Activated CD4-positive, alpha-beta T cell treated with anti-CD3 and anti-CD28 coated beads, Interleukin-2, amount 10 ng/mL, durations not matched to agents 7 days and 5 days (primary cell): ENCODE data around the gene MORN4. TPM values are rescaled to one million over a fixed set of nuclear protein-coding genes. Genes with fewer than 3 reads are reported as not detected.
"Not testable (repeated sequence)": the region's sequence is repeated elsewhere in the genome, so short reads cannot be mapped to it uniquely, and the experiment has no call there.

Source experiments
- CTCF ChIA-PET: fragments of 350-600 bp; sonication (Branson Sonifier 250); formaldehyde crosslinking; loops from one replicate; lab custom pipeline; 2021; ENCODE audit warnings: antibody characterized with exemption; lab: Charles Lee
- POLR2A ChIA-PET: fragments of 350-600 bp; sonication (Branson Sonifier 250); formaldehyde crosslinking; loops from one replicate; lab custom pipeline; 2021; ENCODE audit warnings: antibody characterized with exemption; lab: Charles Lee
- DNase-seq: peaks from one replicate; pipeline ENCODE4 v3.0.0-alpha.2; 2020
- H3K27ac Mint-ChIP-seq: one replicate; pipeline ENCODE4 v1.8.0; 2021; ENCODE audit warnings: mild to moderate bottlenecking, moderate library complexity, mixed read lengths
- H3K27me3 Mint-ChIP-seq: one replicate; pipeline ENCODE4 v1.8.0; 2021; ENCODE audit warnings: mixed read lengths
- H3K36me3 Mint-ChIP-seq: one replicate; pipeline ENCODE4 v1.8.0; 2021; ENCODE audit warnings: low read depth, mixed read lengths
- H3K4me1 Mint-ChIP-seq: one replicate; pipeline ENCODE4 v1.8.0; 2021; ENCODE audit warnings: mixed read lengths
- H3K4me3 Mint-ChIP-seq: one replicate; pipeline ENCODE4 v1.8.0; 2021; ENCODE audit warnings: mild to moderate bottlenecking, moderate library complexity, mixed read lengths
- H3K9me3 Mint-ChIP-seq: one replicate; pipeline ENCODE4 v1.8.0; 2021; ENCODE audit warnings: mixed read lengths
- total RNA-seq, 2 experiments: library from RNA; stranded (reverse); gene quantifications; one replicate each; pipeline ENCODE4 v1.2.3, GENCODE V29; 2021

MORN4 gene
- total RNA-seq, 2 experiments from 2014 or later = 1.2 to 1.3 TPM

DNA sequence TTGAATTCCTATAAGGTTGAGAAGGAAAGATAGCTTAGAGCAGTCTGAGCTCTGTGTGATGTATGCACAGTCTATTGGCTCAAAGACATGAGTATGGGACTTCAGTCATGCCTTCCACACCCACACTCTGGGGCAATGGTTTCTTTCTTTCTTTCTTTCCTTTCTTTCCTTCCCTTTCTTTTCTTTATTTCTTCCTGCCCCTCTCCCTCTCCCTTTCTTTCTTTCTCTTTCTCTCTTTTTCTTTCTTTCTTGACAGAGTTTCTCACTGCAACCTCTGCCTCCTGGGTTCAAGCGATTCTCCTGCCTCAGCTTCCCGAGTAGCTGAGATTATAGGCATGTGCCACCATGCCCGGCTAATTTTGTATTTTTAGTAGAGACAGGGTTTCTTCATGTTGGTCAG, 5.8 kb upstream of the MORN4 start:
- H3K36me3 Mint-ChIP-seq, H3K27me3 Mint-ChIP-seq, H3K9me3 Mint-ChIP-seq, H3K27ac Mint-ChIP-seq, DNase-seq, H3K4me3 Mint-ChIP-seq, POLR2A ChIA-PET: not testable (repeated sequence)
- CTCF ChIA-PET = interaction anchor here (1.1 kb wide), 1 partner anchor 179 kb away, joined by 3 read pairs; no protein-coding TSS in a partner anchor
- H3K4me1 Mint-ChIP-seq = peaks cover 24% of the 10 kb centered on the region

DNA sequence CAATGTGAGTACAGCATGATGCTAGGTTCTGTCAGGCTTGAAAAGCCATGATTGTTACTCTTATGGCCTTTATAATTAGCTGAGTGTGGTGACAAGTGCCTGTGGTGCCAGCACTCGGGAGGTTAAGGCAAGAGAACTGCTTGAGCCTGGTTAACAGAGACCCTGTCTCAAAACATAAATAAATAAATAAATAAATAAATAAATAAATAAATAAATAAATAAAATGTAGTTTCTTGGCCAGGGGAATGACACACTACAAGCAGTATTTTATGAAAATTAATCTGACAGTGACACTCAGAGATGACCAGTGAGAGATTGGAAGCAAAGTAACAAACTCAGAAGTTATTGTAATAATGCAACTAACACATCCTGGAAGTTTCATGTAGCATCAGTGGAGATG, 2.3 kb upstream of the MORN4 start:
- Mint-ChIP-seq H3K9me3 (no peaks in the 10 kb centered on the region), H3K36me3 (peaks cover 2% of the 10 kb centered on the region), H3K27me3 (no peaks in the 10 kb centered on the region), H3K4me1 (peaks cover 22% of the 10 kb centered on the region), H3K27ac (no peak overlapping the region), H3K4me3 (no peak overlapping the region)
- ChIA-PET CTCF (no interaction called here), POLR2A (no interaction called here)
- DNase-seq = no peak

DNA sequence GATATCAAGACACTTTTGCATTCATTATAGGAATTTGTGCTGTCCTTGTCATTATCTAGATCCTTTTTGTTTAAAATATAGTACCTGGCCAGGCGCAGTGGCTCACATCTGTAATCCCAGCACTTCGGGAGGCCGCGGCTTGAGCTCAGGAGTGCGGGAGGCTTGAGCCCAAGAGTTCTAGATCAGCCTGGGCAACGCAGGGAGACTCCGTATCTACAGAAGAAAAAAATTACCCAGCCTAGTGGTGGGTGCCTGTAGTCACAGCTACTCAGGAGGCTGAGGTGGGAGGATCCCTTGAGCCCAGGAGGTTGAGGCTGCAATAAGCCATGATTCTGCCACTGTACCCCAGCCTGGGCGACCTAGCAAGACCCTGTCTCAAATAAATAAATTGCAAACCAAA, 621 bp upstream of the MORN4 start:
- Mint-ChIP-seq H3K27me3 (no peaks in the 10 kb centered on the region), H3K36me3 (peaks cover 2% of the 10 kb centered on the region), H3K9me3 (no peaks in the 10 kb centered on the region), H3K4me3 (peak overlapping the region; percentile 93), H3K4me1 (peaks cover 18% of the 10 kb centered on the region), H3K27ac (peak overlapping the region; percentile 87)
- ChIA-PET POLR2A (no interaction called here), CTCF (no interaction called here)
- DNase-seq = no peak

DNA sequence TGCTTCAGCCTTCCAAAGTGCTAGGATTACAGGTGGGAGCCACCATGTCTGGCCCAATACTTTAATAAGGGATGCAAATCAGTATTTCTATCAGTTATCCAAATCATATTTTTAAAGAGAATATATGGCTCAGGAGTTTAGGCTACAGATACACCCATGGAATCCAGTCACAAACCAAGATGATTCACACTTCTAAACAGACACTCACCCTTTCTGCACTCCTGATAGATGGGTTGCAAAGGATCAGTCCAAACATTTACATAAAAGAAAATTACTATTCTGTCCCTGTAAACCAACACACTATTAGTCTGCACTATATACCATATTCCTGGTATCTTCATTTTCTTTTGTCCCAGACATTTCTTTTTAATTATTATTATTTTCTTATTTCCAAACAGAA, 2.2 kb downstream of the MORN4 start:
- Mint-ChIP-seq H3K27ac (no peak overlapping the region), H3K9me3 (no peaks in the 10 kb centered on the region), H3K36me3 (peaks cover 2% of the 10 kb centered on the region), H3K4me3 (no peak overlapping the region), H3K4me1 (peaks cover 18% of the 10 kb centered on the region), H3K27me3 (no peaks in the 10 kb centered on the region)
- CTCF ChIA-PET = no interaction called here
- no peak for DNase-seq
- POLR2A ChIA-PET = no interaction called here

DNA sequence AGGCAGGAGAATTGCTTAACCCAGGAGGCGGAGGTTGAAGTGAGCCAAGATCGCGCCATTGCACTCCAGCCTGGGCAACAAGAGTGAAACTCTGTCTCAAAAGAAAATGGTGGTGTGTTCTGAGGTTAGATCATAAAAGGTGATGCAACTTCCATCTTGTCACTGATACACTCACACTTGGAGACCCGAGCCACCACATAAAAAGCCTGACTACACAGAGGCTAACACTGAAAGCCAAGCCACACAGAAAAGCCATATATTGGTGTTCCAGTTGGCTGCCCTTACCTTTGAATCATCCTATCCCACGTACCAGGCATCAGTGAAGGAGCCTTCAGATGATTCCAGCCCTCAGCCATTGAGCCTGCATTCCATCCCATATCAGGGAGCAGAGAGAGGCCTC, 4.0 kb downstream of the MORN4 start:
- H3K27me3 Mint-ChIP-seq = no peaks in the 10 kb centered on the region
- POLR2A ChIA-PET = no interaction called here
- no peak overlapping the region for H3K4me3 Mint-ChIP-seq
- no peaks in the 10 kb centered on the region for H3K9me3 Mint-ChIP-seq
- no peak for DNase-seq
- CTCF ChIA-PET = no interaction called here
- peaks cover 18% of the 10 kb centered on the region for H3K4me1 Mint-ChIP-seq
- H3K27ac Mint-ChIP-seq = no peak overlapping the region
- peaks cover 2% of the 10 kb centered on the region for H3K36me3 Mint-ChIP-seq

DNA sequence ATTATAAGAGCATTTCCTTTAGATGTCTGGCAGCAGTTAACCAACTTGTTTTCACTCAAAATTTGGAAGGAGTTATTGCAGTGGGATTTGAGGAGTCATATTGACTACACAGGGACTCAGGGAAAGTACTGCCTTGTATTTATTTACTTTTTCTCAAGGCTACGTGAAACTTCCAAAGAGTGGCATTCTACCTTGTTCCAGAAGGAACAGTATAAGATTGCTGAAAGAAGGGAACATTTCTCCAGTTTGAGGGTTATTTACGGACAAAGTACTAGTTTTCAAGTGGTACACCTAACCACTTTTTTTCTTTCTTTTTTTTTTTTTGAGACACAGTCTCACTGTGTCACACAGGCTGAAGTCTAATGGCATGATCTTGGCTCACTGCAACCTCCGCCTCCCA, 5.1 kb downstream of the MORN4 start:
- ChIA-PET CTCF (no interaction called here), POLR2A (no interaction called here)
- Mint-ChIP-seq H3K27me3 (no peaks in the 10 kb centered on the region), H3K4me1 (peaks cover 11% of the 10 kb centered on the region), H3K27ac (no peak overlapping the region), H3K36me3 (peaks cover under 1% of the 10 kb centered on the region), H3K4me3 (no peak overlapping the region), H3K9me3 (no peaks in the 10 kb centered on the region)
- DNase-seq = no peak

DNA sequence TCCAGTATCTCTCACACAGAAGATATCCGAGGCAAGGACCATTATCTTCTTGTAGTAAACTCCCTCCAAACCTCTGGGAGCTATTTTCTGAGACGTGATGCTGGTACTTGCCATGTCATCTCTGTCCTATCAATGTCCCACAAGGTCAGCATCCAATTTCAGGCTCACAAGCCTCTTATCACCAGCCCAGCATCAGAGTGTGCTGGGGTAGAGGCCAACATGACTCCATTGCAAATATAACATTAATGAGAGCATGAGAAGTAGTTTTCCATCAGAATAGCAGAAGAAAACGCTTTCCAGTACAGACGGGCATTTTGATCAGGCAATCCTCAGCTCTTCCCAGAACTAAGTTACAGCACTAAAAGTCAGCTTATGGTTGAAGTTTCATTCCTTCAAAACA, 5.6 kb downstream of the MORN4 start:
- no peak overlapping the region for H3K4me3 Mint-ChIP-seq
- H3K27ac Mint-ChIP-seq = no peak overlapping the region
- ChIA-PET POLR2A (no interaction called here), CTCF (no interaction called here)
- H3K4me1 Mint-ChIP-seq = peaks cover 7% of the 10 kb centered on the region
- H3K36me3 Mint-ChIP-seq = no peaks in the 10 kb centered on the region
- no peak for DNase-seq
- H3K27me3 Mint-ChIP-seq = no peaks in the 10 kb centered on the region
- H3K9me3 Mint-ChIP-seq = no peaks in the 10 kb centered on the region

DNA sequence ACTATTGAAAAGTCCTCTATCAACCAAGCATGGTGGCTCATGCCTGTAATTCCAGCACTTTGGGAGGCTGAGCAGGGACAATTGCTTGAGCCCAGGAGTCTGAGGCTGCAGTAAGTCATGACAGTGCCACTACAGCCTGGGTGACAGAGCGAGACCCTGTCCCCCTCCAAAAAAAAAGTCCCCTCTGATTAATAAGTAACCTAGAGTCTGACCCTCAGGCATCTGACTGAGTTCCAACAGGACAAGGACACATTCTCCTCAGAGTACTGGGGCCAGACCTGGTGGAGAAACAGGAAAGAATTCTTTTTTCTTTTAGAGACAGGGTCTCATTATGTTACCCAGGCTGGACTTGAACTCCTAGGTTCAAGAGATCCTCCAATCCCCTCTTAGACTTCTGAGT, 10.0 kb downstream of the MORN4 start:
- Mint-ChIP-seq H3K36me3 (no peaks in the 10 kb centered on the region), H3K27ac (no peak overlapping the region), H3K4me1 (no peaks in the 10 kb centered on the region), H3K27me3 (no peaks in the 10 kb centered on the region), H3K4me3 (no peak overlapping the region), H3K9me3 (no peaks in the 10 kb centered on the region)
- POLR2A ChIA-PET = no interaction called here
- CTCF ChIA-PET = interaction anchor here (1.0 to 1.1 kb wide), 2 partner anchors 34 to 586 kb away, joined by 3 read pairs; no protein-coding TSS in a partner anchor
- DNase-seq = no peak

DNA sequence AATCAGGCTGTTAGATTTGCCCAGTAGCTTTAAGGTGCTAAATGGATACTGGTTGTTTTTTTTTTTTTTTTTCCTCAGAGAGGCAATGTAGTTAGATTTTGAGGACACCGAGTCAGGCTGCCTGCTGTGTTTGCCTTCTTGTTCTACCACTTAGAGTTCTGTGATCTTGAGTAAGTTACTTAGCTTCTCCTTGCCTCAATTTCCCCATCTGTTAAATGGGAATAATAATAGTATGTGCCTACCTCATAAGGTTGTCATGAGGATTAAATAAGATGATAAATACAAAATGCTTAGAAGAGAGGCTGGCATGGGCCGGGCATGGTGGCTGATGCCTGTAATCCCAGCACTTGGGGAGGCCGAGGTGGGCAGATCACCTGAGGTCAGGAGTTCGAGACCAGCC, 14.6 kb downstream of the MORN4 start:
- ChIA-PET CTCF (no interaction called here), POLR2A (no interaction called here)
- H3K4me3 Mint-ChIP-seq = no peak overlapping the region
- no peak for DNase-seq
- H3K36me3 Mint-ChIP-seq = no peaks in the 10 kb centered on the region
- no peaks in the 10 kb centered on the region for H3K27me3 Mint-ChIP-seq
- no peaks in the 10 kb centered on the region for H3K4me1 Mint-ChIP-seq
- no peak overlapping the region for H3K27ac Mint-ChIP-seq
- no peaks in the 10 kb centered on the region for H3K9me3 Mint-ChIP-seq

DNA sequence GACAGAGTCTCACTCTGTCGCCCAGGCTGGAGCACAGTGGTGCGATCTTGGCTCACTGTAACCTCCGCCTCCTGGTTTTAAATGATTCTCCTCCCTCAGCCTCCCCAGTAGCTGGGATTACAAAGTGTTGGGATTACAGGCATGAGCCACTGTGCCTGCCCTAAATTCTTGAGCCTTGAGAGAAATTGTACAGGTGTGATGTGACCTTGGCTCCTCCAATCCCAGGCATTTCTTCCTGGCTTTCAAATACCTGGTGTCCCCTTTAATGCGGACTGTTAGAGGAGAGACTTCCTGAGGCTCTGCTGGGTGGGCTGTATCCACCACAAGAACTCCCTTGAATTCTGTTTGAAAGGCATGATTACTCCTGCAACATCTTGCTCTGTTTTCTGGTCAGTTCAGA, 15.0 kb downstream of the MORN4 start:
- Mint-ChIP-seq H3K4me1 (no peaks in the 10 kb centered on the region), H3K27ac (no peak overlapping the region), H3K27me3 (no peaks in the 10 kb centered on the region), H3K4me3 (no peak overlapping the region), H3K9me3 (no peaks in the 10 kb centered on the region), H3K36me3 (no peaks in the 10 kb centered on the region)
- ChIA-PET CTCF (no interaction called here), POLR2A (no interaction called here)
- DNase-seq = no peak

DNA sequence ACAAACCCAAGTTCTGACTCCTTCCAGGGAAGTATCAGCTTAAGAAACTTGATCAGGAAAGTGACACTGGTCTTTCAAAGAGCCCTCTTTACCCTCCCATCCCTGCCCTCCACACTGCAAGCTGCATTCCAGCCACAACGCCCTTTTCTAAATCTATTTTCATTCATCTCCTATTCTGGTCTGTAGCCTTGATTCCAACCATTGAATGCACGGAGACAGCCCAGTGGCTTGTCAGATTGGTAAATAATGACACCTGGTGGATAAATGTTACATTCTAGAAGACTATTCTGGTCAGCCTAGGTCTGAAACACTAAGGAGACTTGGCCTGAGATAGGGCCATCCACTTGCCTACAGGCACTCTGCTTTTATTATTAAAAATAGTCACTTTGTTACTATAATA, 20.9 kb downstream of the MORN4 start:
- CTCF ChIA-PET = interaction anchor here (0.7 to 2.2 kb wide), 4 partner anchors 12 to 254 kb away, joined by 3 to 11 read pairs (median 4); partner anchors contain the start of genes ANKRD2 and PI4K2A
- no peak overlapping the region for H3K27ac Mint-ChIP-seq
- POLR2A ChIA-PET = no interaction called here
- no peaks in the 10 kb centered on the region for H3K27me3 Mint-ChIP-seq
- no peaks in the 10 kb centered on the region for H3K36me3 Mint-ChIP-seq
- no peak overlapping the region for H3K4me3 Mint-ChIP-seq
- H3K4me1 Mint-ChIP-seq = no peaks in the 10 kb centered on the region
- H3K9me3 Mint-ChIP-seq = no peaks in the 10 kb centered on the region
- DNase-seq = no peak

DNA sequence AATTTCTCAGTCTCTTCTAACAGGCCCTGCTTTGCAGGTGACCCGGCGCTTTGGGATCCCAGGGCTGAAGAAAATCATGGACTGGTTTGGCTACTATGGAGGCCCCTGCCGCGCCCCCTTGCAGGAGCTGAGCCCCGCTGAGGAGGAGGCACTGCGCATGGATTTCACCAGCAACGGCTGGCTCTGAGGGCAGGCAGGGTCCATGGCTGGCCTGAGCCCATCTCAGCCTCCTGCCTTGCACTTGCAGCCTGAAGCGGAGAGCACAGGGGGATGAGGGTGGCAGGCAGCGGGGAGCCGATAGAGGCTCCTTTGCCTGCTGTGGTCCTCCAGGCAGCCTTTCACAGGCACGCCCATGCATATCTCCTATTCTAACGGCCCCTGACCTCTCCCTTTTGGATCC, 21.8 kb downstream of the MORN4 start:
- DNase-seq = no peak
- no peaks in the 10 kb centered on the region for H3K9me3 Mint-ChIP-seq
- no peaks in the 10 kb centered on the region for H3K4me1 Mint-ChIP-seq
- H3K36me3 Mint-ChIP-seq = no peaks in the 10 kb centered on the region
- ChIA-PET POLR2A (interaction anchor here (0.5 kb wide), 1 partner anchor 10 kb away, joined by 5 read pairs; no protein-coding TSS in a partner anchor), CTCF (interaction anchor here (0.9 to 2.2 kb wide), 3 partner anchors 11 to 40 kb away, joined by 5 to 11 read pairs (median 5); partner anchors contain the start of gene ANKRD2)
- no peak overlapping the region for H3K4me3 Mint-ChIP-seq
- H3K27ac Mint-ChIP-seq = no peak overlapping the region
- H3K27me3 Mint-ChIP-seq = no peaks in the 10 kb centered on the region

DNA sequence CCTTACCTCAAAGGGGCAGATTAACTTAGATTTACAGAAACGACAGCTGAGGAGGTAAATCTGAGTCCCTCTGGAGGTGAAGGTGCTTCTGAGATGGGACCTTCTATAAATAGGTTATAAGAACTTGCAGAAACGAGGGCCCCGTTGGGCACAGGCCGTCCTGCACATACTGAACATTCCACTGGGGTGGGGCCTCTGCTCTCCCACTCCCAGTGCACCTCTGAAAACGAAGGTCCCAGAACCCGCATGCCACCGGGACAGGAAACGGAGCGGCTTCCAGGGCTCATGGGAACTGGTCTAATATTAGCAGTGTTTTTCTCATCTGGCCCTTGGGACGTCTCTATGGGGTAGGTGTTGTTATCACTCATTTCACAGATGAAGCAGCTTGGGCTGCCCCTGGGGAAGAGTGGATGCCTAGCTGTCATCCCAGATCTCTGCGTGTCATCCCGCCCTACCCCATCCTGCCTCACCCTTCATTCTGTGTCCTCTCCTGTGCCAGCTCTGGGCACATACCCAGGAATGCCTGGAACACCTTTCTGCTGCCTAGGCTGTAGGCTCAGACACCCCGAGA, 24.2 kb downstream of the MORN4 start:
- ChIA-PET POLR2A (no interaction called here), CTCF (interaction anchor here (0.6 to 2.0 kb wide), 2 partner anchors 37 to 1602 kb away, joined by 3 to 8 read pairs; partner anchors contain the start of gene ANKRD2)
- Mint-ChIP-seq H3K4me1 (no peaks in the 10 kb centered on the region), H3K4me3 (no peak overlapping the region), H3K9me3 (no peaks in the 10 kb centered on the region), H3K27me3 (peaks cover 3% of the 10 kb centered on the region), H3K36me3 (no peaks in the 10 kb centered on the region), H3K27ac (no peak overlapping the region)
- no peak for DNase-seq
